Pancreas (tissue), 10 donors: Measurements from ENCODE around the gene NSRP1. TPM values are rescaled to one million over a fixed set of nuclear protein-coding genes. Genes with fewer than 3 reads are reported as not detected.
A peak's percentile ranks its signal among the peaks of the same experiment; 100 is the strongest.

Experiments used
- ATAC-seq, 4 donors: fragments of 200-7000 bp; cut with Tn5 transposase; one replicate each; pipeline versions ENCODE4 v1.8.0 to v1.9.1; 2020; ENCODE audit warnings: mild to moderate bottlenecking in 4 of 4, moderate library complexity in 4 of 4
- DNase-seq, 6 donors: peaks; one replicate each; pipeline ENCODE4 v3.0.0-alpha.2; 2020
- FAIRE-seq: peaks from 2 replicates; lab custom pipeline; 2012; peaks lifted over from hg19 to GRCh38; lab: Jason Lieb, UNC
- H3K27ac ChIP-seq, 4 donors: fragments of 200-600 bp; sonication (generic); 1 replicate in 3 of 4; 2 replicates in 1 of 4; pipeline versions ENCODE4 v1.5.0 to v1.8.0; 2020
- H3K27me3 ChIP-seq, 4 donors: fragments of 200-600 bp; one replicate each; pipeline ENCODE4 v1.8.0; 2021
- H3K36me3 ChIP-seq, 3 donors: fragments of 200-600 bp; sonication (generic) in 1 of 3; one replicate each; pipeline versions ENCODE4 v1.5.0 to v1.8.0; 2020 to 2021
- H3K4me1 ChIP-seq, 3 donors: fragments of 200-600 bp; one replicate each; pipeline ENCODE4 v1.8.0; 2021
- H3K4me3 ChIP-seq, 4 donors: fragments of 200-600 bp; sonication (generic) in 2 of 4; one replicate each; pipeline versions ENCODE4 v1.5.0 to v1.8.0; 2020 to 2021
- H3K9me3 ChIP-seq, 4 donors: fragments of 200-600 bp; one replicate each; pipeline ENCODE4 v1.8.0; 2021
- CTCF ChIP-seq, 4 donors: fragments of 200-600 bp; sonication (generic) in 3 of 4; IDR thresholded peaks; one replicate each; pipeline versions ENCODE4 v1.5.0 to v1.8.0; 2021; ENCODE audit warnings: antibody characterized with exemption in 4 of 4
- WGBS, 2 donors: extraction: QIAGEN DNeasy Blood & Tissue Kit; methylation state at CpG; one replicate each; pipeline ENCODE4 v1.1.7; 2013; 5-methylcytosine and 5-hydroxymethylcytosine counted together
- intact Hi-C, 3 donors: fragments of 100-400 bp; cut with DNase I; formaldehyde crosslinking; loops; one replicate each; pipeline versions ENCODE4 v1.11.1 to v1.14.2; 2022
- polyA plus RNA-seq, 2 donors: library from polyadenylated mRNA; stranded (reverse); fragments of 200-250 nt; gene quantifications; one replicate each; pipeline ENCODE4 v1.2.3, GENCODE V29; 2013
- total RNA-seq, 6 donors: library from RNA; stranded (reverse); fragmentation: NEBNext Ultra II Directional in 4 of 6; extraction: Animal tissue kit (Norgen Biotek cat#: 25700) in 4 of 6; gene quantifications; one replicate each; pipeline versions ENCODE4 v1.2.1 to v1.2.4, GENCODE V29; 2021 to 2023
- donor health status: healthy with polysubstance abuse.
- donor health status: DM: no; HTN: no; CAD: no; lungs with moderate emphysema.
- donor health status: DM: no; HTN: no; CAD: no.
- donor health status: control.
- donor health status: control.
- donor health status: Bipolar disorder and iron deficiency.
- donor health status: DM: yes; HTN: yes; CAD: no.
- donor health status: DM: no; HTN: no; CAD: no.
- donor health status: DM: no; HTN: no; CAD: no.
- donor health status: DM: yes; HTN: yes; CAD: no.

Gene NSRP1
- total and polyA plus RNA-seq, 8 donors = 13.8 to 24.2 (median 15.2) TPM

GRCh38 chr17:30101686-30102390 lies 14.8 kb upstream of the NSRP1 start:
- Histone ChIP-seq H3K9me3 (no peaks in the 10 kb centered on the region), H3K27me3 (no peaks in the 10 kb centered on the region), H3K4me1 (peaks cover 0 to 4% (median 0%) of the 10 kb centered on the region in 3 donors), H3K36me3 (no peaks in the 10 kb centered on the region), H3K27ac (no peak overlapping the region), H3K4me3 (no peak overlapping the region)
- DNase-seq = no peak
- no peak for ATAC-seq
- intact Hi-C loops = no loop called here
- no peak for TF ChIP-seq CTCF (IDR thresholded peaks at IDR 0.05)
- no peak for FAIRE-seq
- 43 to 48% methylated on average over 4 of the region's 4 CpGs for WGBS, 2 donors

DNA sequence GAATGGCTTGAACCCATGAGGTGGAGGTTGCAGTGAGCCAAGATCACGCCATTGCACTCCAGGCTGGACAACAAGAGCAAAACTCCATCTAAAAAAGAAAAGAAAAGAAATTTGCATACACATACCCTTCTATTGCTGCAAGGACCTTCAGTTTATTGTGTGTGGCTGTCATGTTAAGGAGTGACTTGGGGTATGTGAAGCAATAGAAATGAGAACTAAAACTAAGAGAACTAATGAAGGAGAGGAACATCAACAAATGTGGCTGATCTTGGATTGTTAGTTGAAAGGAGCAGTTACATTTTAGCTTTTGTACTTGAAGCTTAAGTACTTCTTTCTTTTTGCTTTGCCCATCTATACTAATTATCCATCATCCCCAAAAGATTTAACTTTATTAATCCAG lies 12.7 kb upstream of the NSRP1 start:
- intact Hi-C loops = no loop called here
- 52 to 84% methylated on average over 1 of the region's 1 CpG for WGBS, 2 donors
- no peak overlapping the region for H3K27ac ChIP-seq
- ATAC-seq = no peak
- no peaks in the 10 kb centered on the region for H3K9me3 ChIP-seq
- H3K27me3 ChIP-seq = no peaks in the 10 kb centered on the region
- FAIRE-seq = no peak
- no peak overlapping the region for H3K4me3 ChIP-seq
- no peak for TF ChIP-seq CTCF (IDR thresholded peaks at IDR 0.05)
- no peaks in the 10 kb centered on the region for H3K36me3 ChIP-seq
- no peak for DNase-seq
- peaks cover 0 to 4% (median 0%) of the 10 kb centered on the region in 3 donors for H3K4me1 ChIP-seq

GRCh38 chr17:30104575-30105339 lies 11.9 kb upstream of the NSRP1 start:
- Histone ChIP-seq H3K27me3 (no peaks in the 10 kb centered on the region), H3K4me3 (peak overlapping the region in 2 of 4 donors; percentile 12 to 43), H3K27ac (peak overlapping the region in 3 of 4 donors; percentile 12 to 32 (median 24)), H3K9me3 (no peaks in the 10 kb centered on the region), H3K4me1 (peaks cover 0 to 4% (median 0%) of the 10 kb centered on the region in 3 donors), H3K36me3 (no peaks in the 10 kb centered on the region)
- intact Hi-C loops = no loop called here
- 21 to 23% methylated on average over 29 of the region's 29 CpGs for whole genome bisulfite sequencing, 2 donors
- ATAC-seq (peak; percentile 94 to 100 (median 99)), FAIRE-seq (peak; percentile 82), DNase-seq (peak; percentile 53 to 77 (median 72))
- TF ChIP-seq CTCF (IDR thresholded peaks at IDR 0.05) = peak; percentile 78 to 93 (median 82)

DNA sequence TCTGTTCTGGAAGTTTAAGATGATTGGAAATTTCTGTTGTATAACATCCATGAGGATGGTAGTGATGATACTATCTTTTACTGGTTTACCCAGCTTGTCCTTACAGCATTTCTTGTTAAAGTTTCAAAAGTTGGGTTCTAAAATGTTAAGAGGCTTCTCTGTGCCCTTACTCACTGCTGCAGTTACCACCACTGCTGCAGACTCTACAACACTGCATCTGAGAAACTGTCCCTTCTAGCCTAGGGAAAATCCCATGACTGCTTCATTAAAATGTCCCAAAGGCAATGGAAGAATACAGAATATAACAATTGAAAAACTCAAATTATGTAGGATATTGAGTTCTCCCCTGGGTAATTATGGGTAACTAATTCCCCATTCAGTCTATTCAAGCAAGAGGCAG lies 3.8 kb upstream of the NSRP1 start:
- H3K4me3 ChIP-seq = no peak overlapping the region
- H3K4me1 ChIP-seq = peaks cover 0 to 4% (median 1%) of the 10 kb centered on the region in 3 donors
- TF ChIP-seq CTCF (IDR thresholded peaks at IDR 0.05) = no peak
- H3K27me3 ChIP-seq = no peaks in the 10 kb centered on the region
- no peaks in the 10 kb centered on the region for H3K9me3 ChIP-seq
- intact Hi-C loops = no loop called here
- DNase-seq (no peak), ATAC-seq (no peak), FAIRE-seq (no peak)
- no peaks in the 10 kb centered on the region for H3K36me3 ChIP-seq
- no peak overlapping the region for H3K27ac ChIP-seq

GRCh38 chr17:30113213-30113612 lies 3.4 kb upstream of the NSRP1 start:
- intact Hi-C loops = no loop called here
- H3K27ac ChIP-seq = no peak overlapping the region
- DNase-seq = no peak

More at GRCh38 chr17:30113213-30113612, 3.4 kb upstream of the NSRP1 start:
- FAIRE-seq (no peak), ATAC-seq (no peak)
- Histone ChIP-seq H3K4me3 (no peak overlapping the region), H3K4me1 (peaks cover 0 to 8% (median 6%) of the 10 kb centered on the region in 3 donors), H3K36me3 (no peaks in the 10 kb centered on the region), H3K9me3 (no peaks in the 10 kb centered on the region), H3K27me3 (no peaks in the 10 kb centered on the region)
- no peak for TF ChIP-seq CTCF (IDR thresholded peaks at IDR 0.05)
